Thyroid gland (tissue), 4 donors: ENCODE results near the gene ABCA3. TPM values are rescaled to one million over a fixed set of nuclear protein-coding genes. Genes with fewer than 3 reads are reported as not detected.

Experiments used
- DNase-seq, 2 donors: peaks; one replicate each; pipeline ENCODE4 v3.0.0-alpha.2; 2019
- H3K27ac ChIP-seq, 3 donors: fragments of 200-600 bp; sonication (generic); 1 replicate in 2 of 3; 2 replicates in 1 of 3; pipeline ENCODE4 v1.5.1; 2016 to 2019; ENCODE audit warnings: mild to moderate bottlenecking in 1 of 3, moderate library complexity in 1 of 3
- H3K27me3 ChIP-seq: fragments of 200-600 bp; sonication (generic); one replicate; pipeline ENCODE4 v1.5.1; 2019
- H3K36me3 ChIP-seq, 2 donors: fragments of 200-600 bp; sonication (generic); one replicate each; pipeline ENCODE4 v1.5.1; 2016 to 2019
- H3K4me1 ChIP-seq, 2 donors: fragments of 200-600 bp; sonication (generic); one replicate each; pipeline ENCODE4 v1.5.1; 2017 to 2019
- H3K4me3 ChIP-seq, 3 donors: fragments of 200-600 bp; sonication (generic); replicated peaks in 1 of 3; 1 replicate in 2 of 3; 2 replicates in 1 of 3; pipeline ENCODE4 v1.5.1; 2016; ENCODE audit warnings: mild to moderate bottlenecking in 1 of 3
- H3K9me3 ChIP-seq: fragments of 200-600 bp; sonication (generic); one replicate; pipeline ENCODE4 v1.5.1; 2017
- POLR2A ChIP-seq, 2 donors: fragments of 450-650 bp; IDR thresholded peaks; one replicate each; pipeline ENCODE4 v1.6.1; 2017; ENCODE audit warnings: antibody characterized with exemption in 2 of 2, mild to moderate bottlenecking in 2 of 2, moderate library complexity in 1 of 2
- WGBS, 2 donors: methylation state at CpG; one replicate each; pipeline ENCODE4 v1.1.5; 2017; 5-methylcytosine and 5-hydroxymethylcytosine counted together
- intact Hi-C: fragments of 100-400 bp; cut with DNase I; formaldehyde crosslinking; loops from one replicate; pipeline ENCODE4 v1.15.1; 2023
- total RNA-seq, 4 donors: library from RNA; depleted of rRNA; stranded (reverse); fragments of >200 nt; gene quantifications; one replicate each; pipeline ENCODE4 v1.2.3, GENCODE V29; 2016
- TF ChIP-seq, protein P1 (sequence below), 6 experiments: fragments of 200-600 bp in 3 of 6; fragments of 450-650 bp in 3 of 6; sonication (generic) in 3 of 6; IDR thresholded peaks; one replicate each; pipeline ENCODE4 v1.5.1; 2016 to 2019; ENCODE audit warnings: antibody characterized with exemption in 6 of 6, mild to moderate bottlenecking in 2 of 6, inconsistent platforms in 1 of 6, moderate library complexity in 1 of 6

Gene ABCA3
- total RNA-seq, 4 donors from 2014 or later, result 36.5 to 66.7 (median 60.4) TPM

DNA sequence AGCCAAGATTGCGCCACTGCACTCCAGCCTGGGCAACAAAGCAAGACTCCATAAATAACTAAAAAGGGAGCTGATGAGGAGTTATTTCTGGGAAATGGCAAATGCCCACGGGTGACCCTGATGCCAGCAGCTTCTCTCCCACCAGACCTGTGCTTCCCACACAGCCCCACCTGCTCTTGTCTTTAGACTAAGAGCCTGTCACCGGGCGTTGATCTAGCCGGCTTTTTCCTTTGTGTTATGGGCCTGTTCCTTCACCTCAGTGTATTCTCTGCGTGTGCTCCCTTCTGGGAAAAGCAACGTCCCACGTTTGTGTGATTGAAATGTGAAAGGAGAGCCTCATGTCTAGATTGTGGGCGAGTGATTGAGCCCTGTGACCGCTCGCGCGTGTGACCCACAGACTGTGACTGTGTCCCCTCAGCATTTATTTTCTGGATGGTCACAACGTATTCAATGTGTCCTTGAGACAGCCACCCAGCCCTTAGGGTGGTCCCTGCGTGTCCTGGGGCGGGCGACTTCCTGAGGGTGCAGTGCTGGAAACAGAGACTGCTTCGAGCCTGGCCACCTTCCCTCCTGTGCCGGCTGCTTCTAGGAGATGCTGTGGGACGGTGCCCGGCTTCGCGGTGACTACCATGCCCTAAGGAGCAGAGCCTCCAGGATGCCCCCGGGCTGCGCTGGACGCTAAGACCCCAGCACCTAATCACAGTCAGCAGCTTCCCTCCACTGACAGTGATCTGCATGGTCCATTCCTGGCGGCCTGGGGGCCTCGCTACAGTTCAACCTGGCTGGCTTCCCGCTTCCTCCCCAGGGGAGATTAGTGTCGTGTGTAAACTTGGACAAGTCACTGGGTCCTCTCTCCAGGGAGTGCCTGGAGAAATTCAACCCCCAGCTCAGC, 64.8 kb downstream of the ABCA3 start:
- H3K27ac ChIP-seq, result no peak overlapping the region
- H3K9me3 ChIP-seq, result no peaks in the 10 kb centered on the region
- no peak overlapping the region for H3K4me3 ChIP-seq
- no peaks in the 10 kb centered on the region for H3K27me3 ChIP-seq
- 84 to 89% methylated on average over 26 to 29 of the region's 30 CpGs for WGBS, 2 donors
- intact Hi-C loops, result no loop called here
- no peak for DNase-seq
- peaks cover 6 to 27% of the 10 kb centered on the region in 2 donors for H3K36me3 ChIP-seq
- TF ChIP-seq POLR2A (IDR thresholded peaks at IDR 0.05), result no peak
- TF ChIP-seq, protein P1, sequence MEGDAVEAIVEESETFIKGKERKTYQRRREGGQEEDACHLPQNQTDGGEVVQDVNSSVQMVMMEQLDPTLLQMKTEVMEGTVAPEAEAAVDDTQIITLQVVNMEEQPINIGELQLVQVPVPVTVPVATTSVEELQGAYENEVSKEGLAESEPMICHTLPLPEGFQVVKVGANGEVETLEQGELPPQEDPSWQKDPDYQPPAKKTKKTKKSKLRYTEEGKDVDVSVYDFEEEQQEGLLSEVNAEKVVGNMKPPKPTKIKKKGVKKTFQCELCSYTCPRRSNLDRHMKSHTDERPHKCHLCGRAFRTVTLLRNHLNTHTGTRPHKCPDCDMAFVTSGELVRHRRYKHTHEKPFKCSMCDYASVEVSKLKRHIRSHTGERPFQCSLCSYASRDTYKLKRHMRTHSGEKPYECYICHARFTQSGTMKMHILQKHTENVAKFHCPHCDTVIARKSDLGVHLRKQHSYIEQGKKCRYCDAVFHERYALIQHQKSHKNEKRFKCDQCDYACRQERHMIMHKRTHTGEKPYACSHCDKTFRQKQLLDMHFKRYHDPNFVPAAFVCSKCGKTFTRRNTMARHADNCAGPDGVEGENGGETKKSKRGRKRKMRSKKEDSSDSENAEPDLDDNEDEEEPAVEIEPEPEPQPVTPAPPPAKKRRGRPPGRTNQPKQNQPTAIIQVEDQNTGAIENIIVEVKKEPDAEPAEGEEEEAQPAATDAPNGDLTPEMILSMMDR (IDR thresholded peaks at IDR 0.05), result no peak
- H3K4me1 ChIP-seq, result no peaks in the 10 kb centered on the region

- Histone ChIP-seq H3K4me1 (peaks cover 7 to 9% of the 10 kb centered on the region in 2 donors), H3K27me3 (no peaks in the 10 kb centered on the region), H3K4me3 (no peak overlapping the region), H3K27ac (no peak overlapping the region), H3K36me3 (peaks cover 3 to 18% of the 10 kb centered on the region in 2 donors), H3K9me3 (no peaks in the 10 kb centered on the region)
- TF ChIP-seq, protein P1 (IDR thresholded peaks at IDR 0.05), result no peak
- no peak for TF ChIP-seq POLR2A (IDR thresholded peaks at IDR 0.05)
- intact Hi-C loops, result no loop called here
- 86 to 93% methylated on average over 6 to 8 of the region's 10 CpGs for WGBS, 2 donors
- DNase-seq, result no peak
Measured at GRCh38 chr16:2273931-2274330, 66.6 kb downstream of the ABCA3 start.

DNA sequence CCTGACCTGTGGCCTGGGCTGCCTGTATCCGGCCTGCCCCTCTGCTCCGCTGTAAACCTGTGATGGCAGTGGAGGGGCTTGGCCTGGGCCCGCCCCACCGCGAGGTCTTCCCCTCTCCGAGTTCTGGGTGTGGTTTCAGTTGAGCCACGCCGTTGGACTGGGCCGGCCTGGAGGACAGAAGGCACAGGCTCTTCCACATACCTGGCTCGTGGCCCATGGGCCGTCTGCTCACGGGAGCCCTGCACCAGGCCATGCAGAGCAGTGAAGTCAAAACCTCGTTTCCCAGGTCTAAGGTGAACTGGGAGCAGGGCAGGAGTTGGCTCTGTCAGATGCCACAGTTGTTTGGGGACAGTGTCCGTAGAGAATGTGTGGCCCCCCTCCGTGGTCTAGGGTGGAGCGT, 67.0 kb downstream of the ABCA3 start:
- WGBS, 2 donors, result 87 to 94% methylated on average over 5 to 6 of the region's 16 CpGs
- intact Hi-C loops, result no loop called here

GRCh38 chr16:2271848-2272461, 68.6 kb downstream of the ABCA3 start:
- intact Hi-C loops, result no loop called here
- 93% methylated on average over 5 of the region's 14 CpGs; no CpG with 5 or more reads in 1 of the 2 donors for WGBS, 2 donors
- Histone ChIP-seq H3K9me3 (no peaks in the 10 kb centered on the region), H3K27me3 (no peaks in the 10 kb centered on the region), H3K36me3 (peaks cover 3 to 11% of the 10 kb centered on the region in 2 donors), H3K4me3 (no peak overlapping the region), H3K4me1 (peaks cover 7 to 11% of the 10 kb centered on the region in 2 donors), H3K27ac (no peak overlapping the region)
- DNase-seq, result no peak
- TF ChIP-seq, protein P1 (IDR thresholded peaks at IDR 0.05), result no peak
- TF ChIP-seq POLR2A (IDR thresholded peaks at IDR 0.05), result no peak

More for the DNA sequence above, 67.0 kb downstream of the ABCA3 start:
- H3K27ac ChIP-seq, result no peak overlapping the region
- H3K4me3 ChIP-seq, result no peak overlapping the region
- H3K4me1 ChIP-seq, result peaks cover 7 to 11% of the 10 kb centered on the region in 2 donors
- no peak for TF ChIP-seq POLR2A (IDR thresholded peaks at IDR 0.05)
- TF ChIP-seq, protein P1 (IDR thresholded peaks at IDR 0.05), result no peak
- peaks cover 3 to 18% of the 10 kb centered on the region in 2 donors for H3K36me3 ChIP-seq
- H3K9me3 ChIP-seq, result no peaks in the 10 kb centered on the region
- H3K27me3 ChIP-seq, result no peaks in the 10 kb centered on the region
- DNase-seq, result no peak
